Adrenal gland (tissue), 12 donors: ENCODE results near the gene ISLR. TPM values are rescaled to one million over a fixed set of nuclear protein-coding genes. Genes with fewer than 3 reads are reported as not detected.

Experiments
- DNase-seq, 7 donors: peaks; one replicate each; pipeline ENCODE4 v3.0.0-alpha.2; 2019 to 2020
- H3K27ac ChIP-seq, 5 donors: fragments of 200-600 bp; sonication (generic) in 4 of 5; 1 replicate in 3 of 5; 2 replicates in 2 of 5; pipeline versions ENCODE4 v1.5.1 to v1.8.0; 2016 to 2020; ENCODE audit warnings: mild to moderate bottlenecking in 1 of 5
- H3K27me3 ChIP-seq: fragments of 200-600 bp; 2 replicates; pipeline ENCODE4 v1.8.0; 2021
- H3K36me3 ChIP-seq, 2 donors: fragments of 200-600 bp; replicated peaks in 1 of 2; 1 replicate in 1 of 2; 2 replicates in 1 of 2; pipeline versions ENCODE4 v1.5.1 to v1.8.0; 2018 to 2022
- H3K4me1 ChIP-seq, 2 donors: fragments of 200-600 bp; replicated peaks in 1 of 2; 1 replicate in 1 of 2; 2 replicates in 1 of 2; pipeline versions ENCODE4 v1.5.1 to v1.8.0; 2018 to 2021
- H3K4me3 ChIP-seq, 4 donors: fragments of 200-600 bp; sonication (generic) in 3 of 4; one replicate each; pipeline ENCODE4 v1.5.1; 2016 to 2018
- H3K9me3 ChIP-seq, 3 donors: fragments of 200-600 bp; sonication (generic) in 1 of 3; replicated peaks in 1 of 3; 1 replicate in 2 of 3; 2 replicates in 1 of 3; pipeline versions ENCODE4 v1.5.1 to v1.8.0; 2016 to 2021
- CTCF ChIP-seq, 6 experiments: fragments of 450-650 bp in 4 of 6; fragments of 200-600 bp in 2 of 6; sonication (generic) in 1 of 6; IDR thresholded peaks; 1 replicate in 5 of 6; 2 replicates in 1 of 6; pipeline versions ENCODE4 v1.5.1 to v1.8.0; 2016 to 2021; ENCODE audit warnings: antibody characterized with exemption in 6 of 6, mild to moderate bottlenecking in 2 of 6, moderate library complexity in 1 of 6
- POLR2A ChIP-seq, 2 donors: fragments of 450-650 bp; IDR thresholded peaks; one replicate each; pipeline ENCODE4 v1.6.1; 2017; ENCODE audit warnings: antibody characterized with exemption in 2 of 2, mild to moderate bottlenecking in 2 of 2, moderate library complexity in 1 of 2
- WGBS, 4 donors: extraction: QIAGEN DNeasy Blood & Tissue Kit in 2 of 4; methylation state at CpG; one replicate each; pipeline versions ENCODE4 v1.1.5 to v1.1.7; 2013 to 2017; 5-methylcytosine and 5-hydroxymethylcytosine counted together
- intact Hi-C, 2 donors: fragments of 100-400 bp; cut with DNase I; formaldehyde crosslinking; loops; one replicate each; pipeline versions ENCODE4 v1.14.1 to v1.15.0; 2022 to 2023
- polyA plus RNA-seq, 3 donors: library from polyadenylated mRNA; stranded (reverse); fragments of 200-250 nt in 2 of 3; fragments of 350-450 nt in 1 of 3; fragmentation: Illumina TruSeq in 1 of 3; extraction: RNeasy Lipid Tissue Mini Kit (QIAGEN cat#74804) in 1 of 3; gene quantifications; one replicate each; pipeline ENCODE4 v1.2.3, GENCODE V29; 2013 to 2014
- total RNA-seq, 9 donors: library from RNA; depleted of rRNA in 4 of 9; stranded (reverse); fragments of >200 nt in 4 of 9; fragments of 120-200 nt in 1 of 9; fragmentation: NEBNext Ultra II Directional in 1 of 9; extraction: Animal tissue kit (Norgen Biotek cat#: 25700) in 1 of 9; gene quantifications; one replicate each; pipeline versions ENCODE4 v1.1.0 to v1.2.4, GENCODE V29; 2013 to 2023
- donor health status: healthy with polysubstance abuse.
- donor health status: Bipolar disorder and iron deficiency.
- donor health status: DM: yes; HTN: yes; CAD: no.
- donor health status: DM: no; HTN: no; CAD: no.
- donor health status: DM: no; HTN: no; CAD: no.
- donor health status: DM: yes; HTN: yes; CAD: no.

ISLR gene
- total and polyA plus RNA-seq, 12 donors = 6.1 to 63.4 (median 22.9) TPM

DNA sequence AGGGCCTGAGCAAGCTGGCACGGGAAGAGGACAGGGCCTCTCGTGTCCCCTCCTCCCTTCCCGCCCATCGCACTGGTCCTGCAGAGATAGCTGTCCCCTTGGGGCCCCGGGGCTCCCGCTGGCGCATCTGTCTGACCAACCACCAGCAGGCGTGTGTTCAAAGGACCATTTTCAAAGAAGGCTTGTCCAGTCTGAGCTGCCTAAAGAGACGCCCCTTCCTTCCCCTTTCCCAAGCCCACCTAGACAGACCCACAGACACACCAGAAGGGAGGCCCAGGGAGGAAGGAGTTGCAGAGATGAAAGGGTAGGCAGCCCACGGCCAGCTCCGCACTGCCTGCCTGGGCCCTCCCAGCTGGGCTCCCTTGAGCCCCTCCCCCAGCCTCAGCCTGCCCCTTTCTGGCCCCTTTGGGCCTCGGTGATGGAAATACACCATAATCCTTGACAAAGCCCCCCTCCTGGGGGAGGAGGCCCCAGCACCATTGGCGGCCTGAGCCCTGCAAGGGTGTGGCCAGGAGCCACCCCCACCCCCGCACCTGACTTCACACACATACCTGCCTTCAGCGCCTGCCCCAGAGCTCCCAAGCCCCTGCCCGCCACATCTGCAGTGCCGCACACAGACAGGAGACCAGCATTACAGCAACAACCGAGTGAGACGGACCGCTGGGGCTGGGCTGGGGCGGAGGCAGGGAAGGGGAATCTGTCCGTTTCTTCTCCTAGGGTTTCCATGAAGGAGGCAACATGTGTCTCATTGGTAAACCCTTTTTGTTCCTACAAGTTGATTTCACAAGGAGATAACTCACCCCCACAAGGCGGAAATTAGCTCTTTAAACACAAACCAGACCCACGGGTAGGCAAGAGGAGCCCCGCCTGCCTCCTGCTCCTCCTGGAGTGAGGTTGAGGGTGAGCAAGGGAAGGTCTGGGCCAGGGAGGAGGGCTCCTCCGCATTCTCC lies 29.2 kb downstream of the ISLR start, which contains the start of gene STRA6:
STRA6 (minus strand) TSS at position 336 of the 950 bp plus-strand sequence. CDS start 520 bp downstream, outside the sequence.
- Histone ChIP-seq H3K27me3 (no peaks in the 10 kb centered on the region), H3K4me1 (peaks cover 8 to 10% of the 10 kb centered on the region in 2 donors), H3K36me3 (no peaks in the 10 kb centered on the region), H3K9me3 (no peaks in the 10 kb centered on the region), H3K27ac (peak within 1 kb of the TSS in 2 of 5 donors; percentile 38 to 44), H3K4me3 (no peak within 1 kb of the TSS)
- WGBS, 4 donors = 65 to 79% (median 72%) methylated on average over 13 to 26 of the region's 26 CpGs
- TF ChIP-seq CTCF (IDR thresholded peaks at IDR 0.05) = no peak
- TF ChIP-seq POLR2A (IDR thresholded peaks at IDR 0.05) = no peak
- DNase-seq = peak in 1 of 7 donors; percentile 72
- intact Hi-C loops = no loop called here

DNA sequence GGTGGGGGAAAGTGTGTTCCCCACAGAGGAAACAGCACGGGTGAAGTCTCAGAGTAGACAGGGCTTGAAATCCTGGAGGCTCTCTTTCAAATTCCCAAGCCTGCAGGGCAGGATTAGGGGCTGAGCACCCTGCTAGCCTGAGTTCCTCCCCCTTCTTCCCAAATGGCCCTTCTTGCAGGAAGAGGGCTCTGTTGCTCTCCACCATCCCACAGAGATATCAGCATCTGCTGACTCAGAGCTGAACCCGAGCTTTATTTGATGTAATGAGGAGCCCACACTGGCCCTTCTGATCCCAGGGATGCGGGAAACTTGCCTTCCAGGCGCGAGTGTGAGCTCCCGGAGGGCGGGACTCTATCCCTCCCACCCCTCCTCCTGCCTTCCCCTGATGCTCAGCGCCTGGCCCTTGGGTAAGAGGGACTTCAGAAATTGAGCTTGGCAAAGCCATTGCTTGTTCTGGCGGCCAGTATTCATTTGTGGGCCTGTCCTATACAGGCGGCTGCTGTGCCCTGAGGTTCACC lies 30.5 kb downstream of the ISLR start:
- Histone ChIP-seq H3K4me1 (peaks cover 8 to 10% of the 10 kb centered on the region in 2 donors), H3K27ac (peak overlapping the region in 1 of 5 donors; percentile 22), H3K27me3 (no peaks in the 10 kb centered on the region), H3K9me3 (no peaks in the 10 kb centered on the region), H3K36me3 (no peaks in the 10 kb centered on the region), H3K4me3 (no peak overlapping the region)
- TF ChIP-seq POLR2A (IDR thresholded peaks at IDR 0.05) (no peak), CTCF (IDR thresholded peaks at IDR 0.05) (no peak)
- peak in 5 of 7 donors; percentile 24 to 60 (median 33) for DNase-seq
- 67 to 80% (median 71%) methylated on average over 8 to 10 of the region's 10 CpGs for WGBS, 4 donors
- intact Hi-C loops = no loop called here

DNA sequence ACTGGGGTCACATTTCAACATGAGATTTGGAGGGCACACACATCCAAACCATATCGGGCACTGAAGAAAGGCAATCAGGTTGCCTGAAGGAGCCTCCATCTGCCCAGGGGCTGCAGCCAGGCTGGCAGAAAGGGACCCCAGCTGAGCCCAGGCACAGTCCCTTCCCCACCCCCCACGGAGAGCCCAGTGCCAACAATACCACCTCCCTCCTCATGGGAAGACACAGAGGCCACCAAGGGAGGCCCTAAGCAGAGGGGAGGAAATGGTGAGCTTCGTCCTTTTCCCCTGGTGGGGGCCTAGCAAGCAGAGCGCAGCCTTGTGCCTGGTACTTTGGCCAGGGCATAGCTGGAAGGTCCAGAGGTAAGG lies 32.1 kb downstream of the ISLR start:
- Histone ChIP-seq H3K4me1 (peaks cover 3 to 8% of the 10 kb centered on the region in 2 donors), H3K9me3 (no peaks in the 10 kb centered on the region), H3K4me3 (no peak overlapping the region), H3K27ac (no peak overlapping the region), H3K36me3 (no peaks in the 10 kb centered on the region), H3K27me3 (no peaks in the 10 kb centered on the region)
- TF ChIP-seq POLR2A (IDR thresholded peaks at IDR 0.05) (no peak), CTCF (IDR thresholded peaks at IDR 0.05) (no peak)
- intact Hi-C loops = no loop called here
- DNase-seq = no peak
- 81 to 90% (median 82%) methylated on average over 3 to 4 of the region's 4 CpGs for WGBS, 4 donors

- no peak for DNase-seq
- TF ChIP-seq POLR2A (IDR thresholded peaks at IDR 0.05) = no peak
- TF ChIP-seq CTCF (IDR thresholded peaks at IDR 0.05) = no peak
- no peak overlapping the region for H3K4me3 ChIP-seq
- H3K4me1 ChIP-seq = no peaks in the 10 kb centered on the region
- 59 to 77% (median 71%) methylated on average over 6 of the region's 6 CpGs for WGBS, 4 donors
- no peaks in the 10 kb centered on the region for H3K36me3 ChIP-seq
- intact Hi-C loops = no loop called here
- no peak overlapping the region for H3K27ac ChIP-seq
- no peaks in the 10 kb centered on the region for H3K9me3 ChIP-seq
- H3K27me3 ChIP-seq = no peaks in the 10 kb centered on the region
Observed at GRCh38 chr15:74206801-74207281, 33.3 kb downstream of the ISLR start.
